IMR-90 (cell line): ENCODE measurements around the gene TOMM34. TPM values are rescaled to one million over a fixed set of nuclear protein-coding genes. Genes with fewer than 3 reads are reported as not detected.

Source experiments
- ATAC-seq: fragments of 200-7000 bp; cut with Tn5 transposase; 2 replicates; pipeline ENCODE4 v1.9.1; 2020; ENCODE audit warnings: low read depth, mild to moderate bottlenecking, moderate library complexity
- BruUV-seq: library from RNA; stranded (reverse); fragments of 400-500 nt; replicated peaks from 2 replicates; lab custom pipeline; 2021; lab: Mats Ljungman, UMichigan
- CTCF ChIA-PET: fragments of 300-600 bp; formaldehyde crosslinking; extraction: SDS; loops from one replicate; lab custom pipeline; 2021; ENCODE audit warnings: antibody characterized with exemption; lab: Yijun Ruan, JAX
- POLR2A ChIA-PET: fragments of 300-600 bp; sonication (Branson Sonifier 250); formaldehyde crosslinking; loops from one replicate; lab custom pipeline; 2022; ENCODE audit warnings: antibody characterized with exemption; ENCODE audit not compliant: unreplicated experiment; lab: Charles Lee
- DNase-seq: peaks from one replicate; pipeline ENCODE4 v3.0.0; 2013
- H2AFZ ChIP-seq: replicated peaks from 2 replicates; pipeline ENCODE3; 2013; ENCODE audit warnings: low read length, mild to moderate bottlenecking; ENCODE audit not compliant: poor library complexity
- H2AK5ac ChIP-seq: 2 replicates; pipeline ENCODE4 v1.6.1; 2013; ENCODE audit warnings: low read depth, low read length, inconsistent platforms
- H2AK9ac ChIP-seq: replicated peaks from 2 replicates; pipeline ENCODE3; 2013; ENCODE audit warnings: mild to moderate bottlenecking, low read depth, low read length, moderate library complexity; ENCODE audit not compliant: poor library complexity
- H2BK120ac ChIP-seq: 2 replicates; pipeline ENCODE4 v1.6.1; 2013; ENCODE audit warnings: low read depth, low read length, inconsistent platforms
- H2BK15ac ChIP-seq: 3 replicates; pipeline ENCODE4 v1.6.1; 2013; ENCODE audit warnings: low read depth, low read length, inconsistent platforms
- H2BK20ac ChIP-seq: 2 replicates; pipeline ENCODE4 v1.6.1; 2013; ENCODE audit warnings: low read depth, mild to moderate bottlenecking, inconsistent platforms, low read length, moderate library complexity
- H2BK5ac ChIP-seq: 2 replicates; pipeline ENCODE4 v1.6.1; 2013; ENCODE audit warnings: mild to moderate bottlenecking, low read depth, low read length, inconsistent platforms; ENCODE audit not compliant: poor library complexity, severe bottlenecking
- H3K14ac ChIP-seq: replicated peaks from 2 replicates; pipeline ENCODE4 v1.6.1; 2013; ENCODE audit warnings: low read depth, low read length, inconsistent platforms
- H3K18ac ChIP-seq: 2 replicates; pipeline ENCODE4 v1.6.1; 2013; ENCODE audit warnings: low read depth, low read length, control low read depth
- H3K23ac ChIP-seq: 2 replicates; pipeline ENCODE4 v1.6.1; 2013; ENCODE audit warnings: low read depth, low read length, inconsistent platforms
- H3K27ac ChIP-seq: 2 replicates; pipeline ENCODE4 v1.5.1; 2013; ENCODE audit warnings: mild to moderate bottlenecking, control low read depth, low read length; ENCODE audit not compliant: insufficient read depth
- H3K27me3 ChIP-seq: 2 replicates; pipeline ENCODE4 v1.6.1; 2013; ENCODE audit warnings: low read length; ENCODE audit not compliant: control insufficient read depth, insufficient read depth
- H3K36me3 ChIP-seq: 2 replicates; pipeline ENCODE4 v1.6.1; 2013; ENCODE audit warnings: low read length, mixed read lengths; ENCODE audit not compliant: control insufficient read depth, insufficient read depth
- H3K4ac ChIP-seq: 2 replicates; pipeline ENCODE4 v1.6.1; 2013; ENCODE audit warnings: low read depth, low read length, inconsistent platforms
- H3K4me1 ChIP-seq: 2 replicates; pipeline ENCODE4 v1.6.1; 2013; ENCODE audit warnings: low read length, mixed read lengths; ENCODE audit not compliant: control insufficient read depth, insufficient read depth
- H3K4me2 ChIP-seq: 2 replicates; pipeline ENCODE4 v1.6.1; 2013; ENCODE audit warnings: low read depth, mild to moderate bottlenecking, control low read depth, low read length, moderate library complexity
- H3K4me3 ChIP-seq: 2 replicates; pipeline ENCODE4 v1.5.1; 2013; ENCODE audit warnings: low read depth, mild to moderate bottlenecking, control low read depth, low read length, moderate library complexity; ENCODE audit not compliant: insufficient read depth
- H3K56ac ChIP-seq: 2 replicates; pipeline ENCODE4 v1.6.1; 2013; ENCODE audit warnings: low read length, inconsistent platforms; ENCODE audit not compliant: insufficient read depth; ENCODE audit errors: extremely low read depth
- H3K79me1 ChIP-seq, 2 experiments: 2 replicates each; pipeline ENCODE4 v1.6.1; 2013; ENCODE audit warnings: low read length in 2 of 2, inconsistent platforms in 1 of 2, low read depth in 1 of 2
- H3K9ac ChIP-seq: 2 replicates; pipeline ENCODE4 v1.6.1; 2013; ENCODE audit warnings: low read depth, low read length, control low read depth
- H3K9me1 ChIP-seq: 2 replicates; pipeline ENCODE4 v1.6.1; 2013; ENCODE audit warnings: low read length, inconsistent platforms; ENCODE audit not compliant: insufficient read depth
- H3K9me3 ChIP-seq: 2 replicates; pipeline ENCODE4 v1.6.1; 2013; ENCODE audit warnings: low read length; ENCODE audit not compliant: control insufficient read depth, insufficient read depth
- H4K20me1 ChIP-seq: 2 replicates; pipeline ENCODE4 v1.6.1; 2013; ENCODE audit warnings: low read length, inconsistent platforms; ENCODE audit not compliant: insufficient read depth
- H4K5ac ChIP-seq: 2 replicates; pipeline ENCODE4 v1.6.1; 2013; ENCODE audit warnings: mild to moderate bottlenecking, low read depth, low read length, control low read depth
- H4K8ac ChIP-seq, 2 experiments: 2 replicates each; pipeline ENCODE4 v1.6.1; 2013; ENCODE audit warnings: low read depth in 2 of 2, low read length in 2 of 2, control low read depth in 1 of 2, inconsistent platforms in 1 of 2
- H4K91ac ChIP-seq: 2 replicates; pipeline ENCODE4 v1.6.1; 2013; ENCODE audit warnings: low read depth, low read length, inconsistent platforms; ENCODE audit not compliant: insufficient read depth
- MAZ ChIP-seq: IDR thresholded peaks from 2 replicates; pipeline ENCODE4 v1.6.1; 2012; ENCODE audit warnings: low read depth, mild to moderate bottlenecking, low read length, improper control_type of control experiment, moderate library complexity, borderline replicate concordance
- WGBS, 2 experiments: methylation state at CpG; one replicate each; pipeline versions ENCODE4 v1.1.5 to v1.1.7; 2013; ENCODE audit warnings: missing lambda C conversion rate in 2 of 2; ENCODE audit not compliant: insufficient read length in 1 of 2; ENCODE audit errors: extremely low coverage in 2 of 2; 5-methylcytosine and 5-hydroxymethylcytosine counted together
- dilution Hi-C: fragments of 300-500 bp; cut with HindIII; formaldehyde crosslinking; loops from one replicate; pipeline ENCODE4 v1.14.3; 2018; ENCODE audit warnings: low sequenced_read_pairs; ENCODE audit not compliant: unreplicated experiment
- in situ Hi-C: fragments of 300-500 bp; cut with MboI; formaldehyde crosslinking; loops from 3 replicates; pipeline ENCODE4 v1.14.3; 2019; ENCODE audit warnings: low sequenced_read_pairs, inconsistent platforms, mixed read lengths
- intact Hi-C: fragments of 100-400 bp; cut with micrococcal nuclease; formaldehyde crosslinking; loops from 2 replicates; pipeline ENCODE4 v1.10.0; 2022
- polyA plus RNA-seq, 3 experiments: library from polyadenylated mRNA; depleted of rRNA; stranded (reverse); fragments of >200 nt; gene quantifications; 2 replicates each; pipeline ENCODE4 v1.2.3, GENCODE V29; 2012; ENCODE audit warnings: low replicate concordance in 1 of 3
- total RNA-seq: library from RNA; depleted of rRNA; stranded (reverse); fragments of >200 nt; gene quantifications from 2 replicates; pipeline ENCODE4 v1.2.3, GENCODE V29; 2012

Gene TOMM34
- total and polyA plus RNA-seq, 2 of the 4 experiments (the other 2 are of a cell fraction): 97.5 to 101 TPM

DNA sequence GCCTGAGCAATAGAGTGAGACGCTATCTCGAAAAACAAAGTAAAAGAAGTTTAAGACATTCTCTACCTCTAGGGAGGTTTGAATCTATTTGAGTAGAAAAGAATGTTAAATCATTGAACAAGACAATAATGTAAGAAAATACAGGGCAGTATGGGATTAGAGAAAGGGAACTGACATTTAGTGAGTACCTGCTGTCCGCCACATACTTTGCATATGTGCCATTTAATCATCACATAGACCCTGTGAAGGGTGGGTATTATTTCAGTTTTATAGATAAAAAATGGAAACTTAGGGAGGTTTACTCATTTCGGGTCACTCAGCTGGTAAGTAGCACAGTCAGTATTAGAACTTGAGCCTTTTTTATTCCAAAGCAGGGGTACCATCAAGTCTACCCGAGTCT, 37.5 kb upstream of the TOMM34 start:
- H3K18ac ChIP-seq: no peak overlapping the region
- no peaks in the 10 kb centered on the region for H3K9me3 ChIP-seq
- H2AFZ ChIP-seq: no peak overlapping the region
- peaks cover 4 to 13% of the 10 kb centered on the region in 2 experiments; a peak in 3 of 4 replicates for H3K79me1 ChIP-seq
- intact Hi-C loops (no loop called here), in situ Hi-C loops (no loop called here), dilution Hi-C loops (no loop called here)
- ChIA-PET POLR2A (no interaction called here), CTCF (interaction anchor here (1.0 kb wide), 1 partner anchor 10 kb away, joined by 3 read pairs; no protein-coding TSS in a partner anchor)
- H2BK120ac ChIP-seq: no peak overlapping the region
- no peak overlapping the region for H2BK5ac ChIP-seq
- no peaks in the 10 kb centered on the region for H3K9me1 ChIP-seq
- H3K14ac ChIP-seq: no peak overlapping the region
- no peak overlapping the region for H3K4me2 ChIP-seq
- no peak overlapping the region for H2AK5ac ChIP-seq
- ATAC-seq (no peak), DNase-seq (no peak)
- no peaks in the 10 kb centered on the region for H4K20me1 ChIP-seq
- H3K4me3 ChIP-seq: no peak overlapping the region
- no peak overlapping the region for H3K4ac ChIP-seq
- no TSS peak for BruUV-seq
- no peak overlapping the region for H2BK20ac ChIP-seq
- H3K4me1 ChIP-seq: peaks cover 3% of the 10 kb centered on the region; the same call in 1 of the 2 replicates
- no peak overlapping the region for H4K91ac ChIP-seq
- no peak for TF ChIP-seq MAZ
- H4K8ac ChIP-seq: no peak overlapping the region
- no peak overlapping the region for H2BK15ac ChIP-seq
- H3K56ac ChIP-seq: no peak overlapping the region
- no peak overlapping the region for H3K23ac ChIP-seq
- peaks cover 26% of the 10 kb centered on the region for H3K36me3 ChIP-seq
- H3K9ac ChIP-seq: no peak overlapping the region
- H2AK9ac ChIP-seq: no peak overlapping the region
- no peak overlapping the region for H3K27ac ChIP-seq
- no peaks in the 10 kb centered on the region for H3K27me3 ChIP-seq
- H4K5ac ChIP-seq: no peak overlapping the region
- WGBS, 2 experiments: 100% methylated on average over 1 of the region's 5 CpGs; no CpG with 5 or more reads in 1 of the 2 experiments
